CD8-positive, alpha-beta memory T cell (primary cell): ENCODE results near the gene PDIA4. TPM values are rescaled to one million over a fixed set of nuclear protein-coding genes. Genes with fewer than 3 reads are reported as not detected.
A peak's percentile ranks its signal among the peaks of the same experiment; 100 is the strongest.

Experiments used
- CTCF ChIA-PET: fragments of 350-600 bp; sonication (Branson Sonifier 250); formaldehyde crosslinking; loops from one replicate; lab custom pipeline; 2021; ENCODE audit warnings: antibody characterized with exemption; lab: Charles Lee
- POLR2A ChIA-PET: fragments of 350-600 bp; sonication (Branson Sonifier 250); formaldehyde crosslinking; loops from one replicate; lab custom pipeline; 2021; ENCODE audit warnings: antibody characterized with exemption; lab: Charles Lee
- DNase-seq, 5 donors: peaks; one replicate each; pipeline versions ENCODE4 v3.0.0 to v3.0.0-alpha.2; 2020 to 2022; ENCODE audit warnings: mixed read lengths in 1 of 5
- H3K27ac ChIP-seq: one replicate; pipeline ENCODE4 v1.7.0; 2013; ENCODE audit warnings: low read depth, mild to moderate bottlenecking, low read length, moderate library complexity
- H3K27me3 ChIP-seq: 2 replicates; pipeline ENCODE4 v1.7.0; 2013; ENCODE audit warnings: low read length, mild to moderate bottlenecking; ENCODE audit not compliant: insufficient read depth, poor library complexity, severe bottlenecking
- H3K36me3 ChIP-seq: 2 replicates; pipeline ENCODE4 v1.7.0; 2013; ENCODE audit warnings: mild to moderate bottlenecking, low read length, moderate library complexity; ENCODE audit not compliant: insufficient read depth
- H3K4me1 ChIP-seq: 2 replicates; pipeline ENCODE4 v1.7.0; 2013; ENCODE audit warnings: mild to moderate bottlenecking, low read length, moderate library complexity; ENCODE audit not compliant: insufficient read depth
- H3K4me3 ChIP-seq: 2 replicates; pipeline ENCODE4 v1.7.0; 2013; ENCODE audit warnings: mild to moderate bottlenecking, low read length
- H3K9me3 ChIP-seq: 2 replicates; pipeline ENCODE4 v1.7.0; 2013; ENCODE audit warnings: mild to moderate bottlenecking, low read length
- H3K27ac Mint-ChIP-seq, 8 donors: one replicate each; pipeline ENCODE4 v1.8.0; 2020 to 2021; ENCODE audit warnings: mixed read lengths in 8 of 8, mild to moderate bottlenecking in 6 of 8, inconsistent platforms in 3 of 8, moderate library complexity in 3 of 8
- H3K27me3 Mint-ChIP-seq, 2 donors: one replicate each; pipeline ENCODE4 v1.8.0; 2020 to 2021; ENCODE audit warnings: mixed read lengths in 2 of 2, mild to moderate bottlenecking in 1 of 2, moderate library complexity in 1 of 2
- H3K36me3 Mint-ChIP-seq, 3 donors: one replicate each; pipeline ENCODE4 v1.8.0; 2020 to 2021; ENCODE audit warnings: mixed read lengths in 3 of 3, inconsistent platforms in 1 of 3, mild to moderate bottlenecking in 1 of 3
- H3K4me1 Mint-ChIP-seq, 3 donors: one replicate each; pipeline ENCODE4 v1.8.0; 2020 to 2021; ENCODE audit warnings: mixed read lengths in 3 of 3, inconsistent platforms in 1 of 3, mild to moderate bottlenecking in 1 of 3
- H3K4me3 Mint-ChIP-seq, 7 donors: one replicate each; pipeline ENCODE4 v1.8.0; 2020 to 2021; ENCODE audit warnings: mixed read lengths in 7 of 7, mild to moderate bottlenecking in 6 of 7, moderate library complexity in 4 of 7, inconsistent platforms in 2 of 7
- H3K9me3 Mint-ChIP-seq, 5 donors: one replicate each; pipeline ENCODE4 v1.8.0; 2020 to 2022; ENCODE audit warnings: mixed read lengths in 5 of 5, mild to moderate bottlenecking in 3 of 5, moderate library complexity in 2 of 5, inconsistent platforms in 1 of 5
- polyA plus RNA-seq: library from polyadenylated mRNA; unstranded; fragments of 300-500 nt; fragmentation: Illumina TruSeq; gene quantifications from one replicate; pipeline ENCODE4 v1.2.3, GENCODE V29; 2021
- total RNA-seq, 2 experiments: library from RNA; stranded (reverse); gene quantifications; one replicate each; pipeline ENCODE4 v1.2.3, GENCODE V29; 2021

The PDIA4 gene
- total and polyA plus RNA-seq, 3 experiments from 2014 or later, result 91.1 to 113 (median 92.1) TPM

DNA sequence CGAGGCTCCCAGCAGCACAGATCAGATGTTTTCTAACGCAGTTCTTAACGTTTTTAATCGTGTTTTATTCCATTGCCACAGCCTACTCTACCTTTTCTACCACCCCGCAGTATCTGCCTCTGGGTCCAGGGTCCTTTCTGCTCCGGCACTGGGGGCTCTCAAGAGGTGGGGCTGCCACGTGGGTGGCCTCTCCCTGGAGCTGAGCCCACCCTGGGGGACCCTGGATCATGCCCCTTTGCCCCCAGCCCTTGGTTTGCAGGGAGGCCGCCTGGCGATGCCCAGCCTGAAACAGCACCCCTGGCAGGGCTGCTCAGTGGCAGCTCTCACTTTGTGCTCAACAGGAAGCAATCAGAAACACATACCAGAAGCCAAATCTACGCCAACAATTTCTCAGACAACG is 25.3 kb downstream of the PDIA4 start:
- peaks cover 0 to 5% (median 3%) of the 10 kb centered on the region in 3 donors for H3K4me1 Mint-ChIP-seq
- CTCF ChIA-PET, result interaction anchor here (1.6 to 8.1 kb wide), 2 partner anchors 10 to 64 kb away, joined by 3 to 120 read pairs; no protein-coding TSS in a partner anchor
- H3K27me3 ChIP-seq, result no peaks in the 10 kb centered on the region
- no peak overlapping the region for H3K27ac ChIP-seq
- DNase-seq, result no peak
- H3K9me3 ChIP-seq, result no peaks in the 10 kb centered on the region
- peaks cover 5% of the 10 kb centered on the region for H3K36me3 ChIP-seq
- H3K9me3 Mint-ChIP-seq, result no peaks in the 10 kb centered on the region
- no peaks in the 10 kb centered on the region for H3K27me3 Mint-ChIP-seq
- H3K27ac Mint-ChIP-seq, result no peak overlapping the region
- H3K4me1 ChIP-seq, result peaks cover 6% of the 10 kb centered on the region
- peaks cover 0 to 50% (median 4%) of the 10 kb centered on the region in 3 donors for H3K36me3 Mint-ChIP-seq
- H3K4me3 Mint-ChIP-seq, result peak overlapping the region in 1 of 7 donors; percentile 9
- H3K4me3 ChIP-seq, result no peak overlapping the region
- POLR2A ChIA-PET, result no interaction called here

DNA sequence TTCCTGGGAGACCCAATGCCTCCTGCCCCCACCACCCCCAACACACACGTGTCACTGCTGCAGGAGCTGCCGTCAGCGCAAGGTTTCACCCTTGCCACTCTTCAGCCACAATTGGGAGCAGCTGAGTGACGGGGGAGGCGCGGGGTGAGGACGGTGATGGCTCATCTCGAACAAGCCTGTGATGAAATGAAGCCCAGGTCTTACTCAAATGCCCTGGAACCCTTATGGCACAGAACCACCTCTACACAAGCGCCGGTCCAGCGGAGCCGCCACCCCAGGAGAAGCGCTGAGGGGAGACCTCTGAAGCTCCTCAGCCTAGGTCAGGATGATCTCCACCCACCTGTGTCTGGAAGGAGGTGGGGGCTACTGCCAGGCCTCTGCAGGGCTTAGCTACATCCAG is 25.7 kb downstream of the PDIA4 start:
- peaks cover 0 to 5% (median 3%) of the 10 kb centered on the region in 3 donors for H3K4me1 Mint-ChIP-seq
- H3K27me3 Mint-ChIP-seq, result no peaks in the 10 kb centered on the region
- POLR2A ChIA-PET, result no interaction called here
- H3K9me3 Mint-ChIP-seq, result no peaks in the 10 kb centered on the region
- no peak overlapping the region for H3K27ac ChIP-seq
- CTCF ChIA-PET, result interaction anchor here (1.6 to 8.1 kb wide), 2 partner anchors 10 to 65 kb away, joined by 3 to 120 read pairs; no protein-coding TSS in a partner anchor
- DNase-seq, result no peak
- no peak overlapping the region for H3K4me3 Mint-ChIP-seq
- H3K27me3 ChIP-seq, result no peaks in the 10 kb centered on the region
- no peaks in the 10 kb centered on the region for H3K9me3 ChIP-seq
- H3K36me3 ChIP-seq, result peaks cover 5% of the 10 kb centered on the region
- H3K4me1 ChIP-seq, result peaks cover 6% of the 10 kb centered on the region
- no peak overlapping the region for H3K27ac Mint-ChIP-seq
- H3K36me3 Mint-ChIP-seq, result peaks cover 0 to 47% (median 4%) of the 10 kb centered on the region in 3 donors
- no peak overlapping the region for H3K4me3 ChIP-seq

DNA sequence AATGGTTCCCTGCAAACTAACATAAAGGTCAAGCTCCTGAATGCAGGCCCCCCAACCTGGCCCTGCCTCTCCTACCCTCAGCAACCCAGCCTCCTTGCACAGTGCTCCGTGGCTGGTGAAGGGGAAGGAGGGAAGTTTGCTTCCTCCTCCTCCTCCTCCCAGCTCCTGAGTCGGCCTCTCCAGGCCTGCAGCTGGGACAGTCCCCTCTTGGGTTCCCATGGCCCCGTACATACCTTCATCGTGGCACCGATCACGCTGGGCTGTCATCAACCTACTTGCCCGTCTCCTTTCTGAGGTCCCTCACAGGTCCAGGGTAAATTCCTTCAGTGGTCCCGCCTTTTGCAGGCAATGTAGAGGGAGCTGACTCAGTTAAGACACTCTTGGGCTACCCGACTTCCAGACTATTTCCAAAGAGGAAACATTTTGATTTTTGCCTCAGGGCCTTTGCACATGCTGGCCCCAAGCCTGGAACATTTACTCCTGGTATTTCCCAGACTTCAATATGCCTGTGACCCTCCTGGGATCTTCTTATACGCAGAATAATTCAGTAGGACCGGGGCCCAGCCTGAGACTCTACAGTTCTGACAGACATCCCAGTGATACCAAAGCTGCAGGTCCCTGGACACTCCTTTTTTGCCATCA is 26.8 kb downstream of the PDIA4 start:
- no peak for DNase-seq
- Histone ChIP-seq H3K9me3 (no peaks in the 10 kb centered on the region), H3K27me3 (no peaks in the 10 kb centered on the region), H3K4me1 (peaks cover 6% of the 10 kb centered on the region), H3K4me3 (no peak overlapping the region), H3K36me3 (peaks cover 2% of the 10 kb centered on the region), H3K27ac (no peak overlapping the region)
- Mint-ChIP-seq H3K27ac (peak overlapping the region in 2 of 8 donors; percentile 2 to 24), H3K36me3 (peaks cover 0 to 36% (median 4%) of the 10 kb centered on the region in 3 donors), H3K9me3 (no peaks in the 10 kb centered on the region), H3K4me3 (no peak overlapping the region), H3K27me3 (no peaks in the 10 kb centered on the region), H3K4me1 (peaks cover 0 to 5% (median 3%) of the 10 kb centered on the region in 3 donors)
- POLR2A ChIA-PET, result no interaction called here
- CTCF ChIA-PET, result interaction anchor here (8.1 kb wide), 1 partner anchor 66 kb away, joined by 120 read pairs; no protein-coding TSS in a partner anchor

DNA sequence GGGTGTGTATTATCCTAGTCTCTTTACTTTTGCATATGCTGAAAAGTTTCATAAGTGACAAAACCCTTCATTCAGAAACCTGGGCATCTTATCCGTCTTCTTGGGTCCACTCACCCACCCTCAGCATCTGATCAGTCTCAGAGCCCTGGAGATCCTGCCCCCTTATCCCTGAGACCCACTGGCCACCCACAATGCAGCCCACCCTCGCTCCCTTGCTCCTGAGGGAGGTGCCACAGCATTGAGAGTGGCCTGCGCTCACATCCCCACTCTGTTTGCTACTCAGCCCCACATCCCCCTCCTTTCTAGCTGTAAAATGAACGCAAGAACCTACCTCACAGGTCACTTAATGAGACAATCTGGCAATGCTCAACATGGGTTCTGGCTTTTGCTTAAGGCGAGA is 27.3 kb downstream of the PDIA4 start:
- Mint-ChIP-seq H3K4me1 (peaks cover 0 to 5% (median 3%) of the 10 kb centered on the region in 3 donors), H3K4me3 (no peak overlapping the region), H3K27ac (peak overlapping the region in 2 of 8 donors; percentile 2 to 24), H3K27me3 (no peaks in the 10 kb centered on the region), H3K36me3 (peaks cover 0 to 32% (median 4%) of the 10 kb centered on the region in 3 donors), H3K9me3 (no peaks in the 10 kb centered on the region)
- CTCF ChIA-PET, result interaction anchor here (8.1 kb wide), 1 partner anchor 66 kb away, joined by 120 read pairs; no protein-coding TSS in a partner anchor
- Histone ChIP-seq H3K9me3 (no peaks in the 10 kb centered on the region), H3K4me1 (peaks cover 2% of the 10 kb centered on the region), H3K27ac (no peak overlapping the region), H3K27me3 (no peaks in the 10 kb centered on the region), H3K4me3 (no peak overlapping the region), H3K36me3 (no peaks in the 10 kb centered on the region)
- no peak for DNase-seq
- POLR2A ChIA-PET, result no interaction called here

DNA sequence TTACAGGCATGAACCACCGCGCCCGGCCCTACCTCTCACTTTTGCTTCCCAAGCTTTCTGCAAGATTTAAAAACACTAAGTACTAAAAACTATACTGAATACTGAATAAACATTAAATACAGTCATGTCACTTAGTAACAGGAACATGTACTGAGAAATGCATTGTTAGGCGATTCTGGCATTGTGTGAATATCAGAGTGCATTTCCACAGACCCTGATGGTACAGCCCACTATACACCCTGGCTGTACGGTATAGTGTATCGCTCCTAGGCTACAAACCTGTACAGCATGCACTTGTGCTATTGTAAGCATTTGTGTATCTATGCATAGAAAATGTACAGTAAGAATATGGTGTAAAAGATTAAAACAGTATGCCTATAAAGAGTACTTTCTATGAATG is 29.1 kb downstream of the PDIA4 start:
- H3K9me3 Mint-ChIP-seq, result no peaks in the 10 kb centered on the region
- DNase-seq, result no peak
- H3K27me3 ChIP-seq, result no peaks in the 10 kb centered on the region
- H3K36me3 Mint-ChIP-seq, result peaks cover 0 to 23% (median 3%) of the 10 kb centered on the region in 3 donors
- H3K27ac ChIP-seq, result no peak overlapping the region
- H3K4me3 Mint-ChIP-seq, result no peak overlapping the region
- POLR2A ChIA-PET, result no interaction called here
- no peaks in the 10 kb centered on the region for H3K36me3 ChIP-seq
- no peak overlapping the region for H3K27ac Mint-ChIP-seq
- H3K27me3 Mint-ChIP-seq, result no peaks in the 10 kb centered on the region
- no peaks in the 10 kb centered on the region for H3K4me1 Mint-ChIP-seq
- no peaks in the 10 kb centered on the region for H3K4me1 ChIP-seq
- no peak overlapping the region for H3K4me3 ChIP-seq
- no peaks in the 10 kb centered on the region for H3K9me3 ChIP-seq
- CTCF ChIA-PET, result interaction anchor here (1.2 kb wide), 1 partner anchor 8 kb away, joined by 5 read pairs; no protein-coding TSS in a partner anchor

DNA sequence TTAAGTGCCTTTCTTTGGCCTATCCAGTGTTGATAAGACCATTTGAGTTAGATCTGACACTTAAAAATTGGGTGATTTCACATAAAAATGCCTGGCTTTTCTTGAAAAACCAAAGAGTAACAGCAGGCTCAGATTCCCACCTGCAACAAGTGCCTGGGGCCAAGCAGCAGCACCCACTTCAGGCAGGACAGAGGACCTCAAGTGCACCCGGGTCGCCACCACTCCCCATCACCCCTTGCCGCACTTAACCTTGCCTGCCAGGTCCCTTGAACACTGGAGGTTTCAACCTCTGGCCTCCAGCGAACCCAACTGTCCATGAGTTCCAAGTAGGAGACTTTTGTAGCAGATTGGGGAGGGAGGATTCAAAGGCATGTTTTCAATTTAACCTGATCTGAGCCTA is 30.8 kb downstream of the PDIA4 start:
- no peak overlapping the region for H3K27ac Mint-ChIP-seq
- peaks cover 0 to under 1% of the 10 kb centered on the region in 2 donors for H3K27me3 Mint-ChIP-seq
- Histone ChIP-seq H3K4me1 (no peaks in the 10 kb centered on the region), H3K4me3 (no peak overlapping the region), H3K27ac (no peak overlapping the region), H3K9me3 (no peaks in the 10 kb centered on the region), H3K36me3 (no peaks in the 10 kb centered on the region), H3K27me3 (no peaks in the 10 kb centered on the region)
- H3K4me1 Mint-ChIP-seq, result no peaks in the 10 kb centered on the region
- ChIA-PET POLR2A (no interaction called here), CTCF (interaction anchor here (1.0 kb wide), 1 partner anchor 68 kb away, joined by 4 read pairs; no protein-coding TSS in a partner anchor)
- no peak for DNase-seq
- peaks cover 0 to 8% (median 0%) of the 10 kb centered on the region in 3 donors for H3K36me3 Mint-ChIP-seq
- H3K9me3 Mint-ChIP-seq, result no peaks in the 10 kb centered on the region
- no peak overlapping the region for H3K4me3 Mint-ChIP-seq

DNA sequence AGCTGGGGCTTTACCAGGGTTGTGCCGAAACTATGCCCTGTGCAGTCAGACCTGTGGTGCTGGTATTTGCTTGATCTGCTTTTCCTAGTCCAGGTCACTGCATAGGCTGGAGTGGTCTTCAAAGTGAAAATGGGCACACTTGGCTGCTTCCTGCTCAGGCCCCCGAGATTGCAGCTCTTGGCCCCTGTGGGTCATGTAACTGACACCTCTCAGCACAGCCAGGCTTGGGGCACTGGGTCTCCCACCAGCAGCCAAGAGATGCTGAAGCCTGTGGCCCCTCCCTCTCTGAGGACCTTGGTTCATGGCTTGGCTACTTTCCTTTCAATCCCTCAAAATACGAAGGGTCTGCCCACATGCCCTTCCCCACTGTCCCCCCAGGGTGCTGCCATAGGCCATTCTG is 33.7 kb downstream of the PDIA4 start:
- no peaks in the 10 kb centered on the region for H3K9me3 Mint-ChIP-seq
- H3K27ac ChIP-seq, result no peak overlapping the region
- H3K4me1 Mint-ChIP-seq, result no peaks in the 10 kb centered on the region
- H3K9me3 ChIP-seq, result no peaks in the 10 kb centered on the region
- peaks cover 4% of the 10 kb centered on the region for H3K27me3 ChIP-seq
- no peaks in the 10 kb centered on the region for H3K36me3 Mint-ChIP-seq
- H3K36me3 ChIP-seq, result no peaks in the 10 kb centered on the region
- H3K27me3 Mint-ChIP-seq, result peaks cover 0 to 5% of the 10 kb centered on the region in 2 donors
- no peak overlapping the region for H3K4me3 ChIP-seq
- DNase-seq, result no peak
- no peaks in the 10 kb centered on the region for H3K4me1 ChIP-seq
- ChIA-PET POLR2A (no interaction called here), CTCF (interaction anchor here (2.5 kb wide), 1 partner anchor 11 kb away, joined by 8 read pairs; no protein-coding TSS in a partner anchor)
- no peak overlapping the region for H3K4me3 Mint-ChIP-seq
- no peak overlapping the region for H3K27ac Mint-ChIP-seq

DNA sequence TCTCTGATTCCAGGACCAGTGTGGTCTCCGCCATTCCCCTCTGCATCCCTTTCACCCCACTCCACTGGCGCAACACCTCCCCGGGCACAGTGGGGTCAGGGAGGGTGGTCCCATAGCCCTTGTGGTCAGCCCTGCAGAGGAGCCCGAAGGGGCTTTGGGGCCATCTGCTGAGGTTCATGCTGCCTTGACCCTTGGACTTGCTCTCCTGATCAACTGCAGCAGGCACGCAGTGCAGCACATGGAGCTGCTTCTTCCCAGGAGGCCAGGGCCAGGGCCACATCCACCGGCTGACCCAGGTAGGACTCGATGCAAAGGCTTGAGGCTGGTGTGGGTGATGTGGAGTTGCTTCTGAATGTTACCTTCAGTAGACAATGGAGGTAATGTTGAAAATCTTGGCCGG is 35.1 kb downstream of the PDIA4 start:
- H3K4me3 ChIP-seq, result no peak overlapping the region
- Mint-ChIP-seq H3K27ac (no peak overlapping the region), H3K27me3 (peaks cover 0 to 5% of the 10 kb centered on the region in 2 donors), H3K4me3 (no peak overlapping the region), H3K4me1 (peaks cover 3 to 7% (median 4%) of the 10 kb centered on the region in 3 donors), H3K9me3 (no peaks in the 10 kb centered on the region), H3K36me3 (no peaks in the 10 kb centered on the region)
- peaks cover 6% of the 10 kb centered on the region for H3K4me1 ChIP-seq
- no peaks in the 10 kb centered on the region for H3K36me3 ChIP-seq
- POLR2A ChIA-PET, result no interaction called here
- no peaks in the 10 kb centered on the region for H3K9me3 ChIP-seq
- CTCF ChIA-PET, result interaction anchor here (1.2 kb wide), 1 partner anchor 73 kb away, joined by 4 read pairs; no protein-coding TSS in a partner anchor
- no peak for DNase-seq
- no peak overlapping the region for H3K27ac ChIP-seq
- peaks cover 4% of the 10 kb centered on the region for H3K27me3 ChIP-seq
